Tongue (tissue), 2 donors: Measurements from ENCODE around the gene MGAT4A. TPM values are rescaled to one million over a fixed set of nuclear protein-coding genes. Genes with fewer than 3 reads are reported as not detected.
"Not testable (repeated sequence)": the region's sequence is repeated elsewhere in the genome, so short reads cannot be mapped to it uniquely, and the experiment has no call there.

ENCODE experiments used
- DNase-seq: peaks from one replicate; pipeline ENCODE4 v3.0.0-alpha.2; 2015
- total RNA-seq: library from RNA; depleted of rRNA; stranded (reverse); fragments of >200 nt; gene quantifications from one replicate; pipeline ENCODE4 v1.2.3, GENCODE V29; 2014

Gene MGAT4A
- total RNA-seq, 1 donor from 2014 or later, result 19.0 TPM

DNA sequence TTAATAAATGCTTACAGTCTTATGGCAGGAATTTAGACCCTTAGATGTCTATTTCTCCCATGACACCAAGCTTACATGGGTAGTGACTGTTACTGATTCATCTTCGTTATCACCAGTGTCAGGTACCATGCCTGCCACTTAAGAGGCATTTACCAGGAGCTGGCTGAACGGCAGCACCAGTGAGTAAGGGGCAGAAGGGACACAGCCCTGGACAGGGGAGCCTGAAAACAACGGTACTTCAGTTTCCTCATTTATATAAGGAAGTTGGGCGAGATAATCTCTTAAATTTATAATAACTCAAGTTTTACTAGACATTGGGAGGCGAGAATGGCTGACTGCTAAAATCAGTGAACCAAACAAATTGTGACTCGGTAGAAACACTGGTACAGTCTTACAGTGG, 123.8 kb downstream of the MGAT4A start:
- no peak for DNase-seq

DNA sequence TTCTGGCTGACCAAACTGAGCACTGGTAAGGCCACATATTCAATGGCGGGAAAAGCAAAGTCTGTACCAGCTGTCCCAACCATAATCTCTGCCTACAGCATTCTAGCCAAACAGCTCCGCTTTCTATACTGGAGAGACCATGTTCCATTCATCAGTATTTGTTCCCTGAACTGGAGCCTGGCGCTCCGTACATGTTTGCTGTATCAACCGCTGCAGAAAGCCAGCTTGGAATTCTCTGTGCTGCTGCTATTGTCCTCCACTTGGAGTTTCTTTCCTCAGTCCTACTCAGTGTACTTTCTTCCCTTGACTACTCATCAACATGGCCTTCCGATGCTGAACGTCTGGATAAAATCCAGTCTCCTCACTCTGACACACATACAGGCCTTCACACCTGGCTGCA, 124.5 kb downstream of the MGAT4A start:
- DNase-seq, result no peak

DNA sequence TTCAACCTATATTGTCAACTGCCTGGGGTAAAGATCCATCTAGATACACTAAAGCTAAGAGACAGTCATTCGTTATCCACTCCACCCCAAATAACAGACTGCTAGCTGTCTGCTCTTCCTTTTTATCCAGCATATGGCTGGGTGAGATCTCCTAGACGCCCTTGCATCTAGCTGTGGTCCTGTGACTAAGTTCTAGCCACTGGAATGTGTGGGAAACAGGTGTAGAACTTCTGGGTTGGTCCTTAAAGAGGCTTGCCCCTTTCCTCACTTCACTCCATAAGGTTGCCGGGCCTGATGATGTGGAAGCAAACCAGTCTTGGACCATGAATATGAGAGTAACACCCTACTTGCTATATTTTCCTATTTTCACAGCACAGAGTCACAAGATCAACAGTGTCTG, 125.9 kb downstream of the MGAT4A start:
- DNase-seq, result no peak

GRCh38 chr2:98604547-98604946, 126.4 kb downstream of the MGAT4A start:
- no peak for DNase-seq

GRCh38 chr2:98601532-98602132, 129.3 kb downstream of the MGAT4A start:
- DNase-seq, result peak; percentile 29

GRCh38 chr2:98598781-98599428, 132.0 kb downstream of the MGAT4A start:
- DNase-seq, result no peak

- DNase-seq, result not testable (repeated sequence)
These were observed 136.3 kb downstream of the MGAT4A start for GRCh38 chr2:98594665-98595064.

DNA sequence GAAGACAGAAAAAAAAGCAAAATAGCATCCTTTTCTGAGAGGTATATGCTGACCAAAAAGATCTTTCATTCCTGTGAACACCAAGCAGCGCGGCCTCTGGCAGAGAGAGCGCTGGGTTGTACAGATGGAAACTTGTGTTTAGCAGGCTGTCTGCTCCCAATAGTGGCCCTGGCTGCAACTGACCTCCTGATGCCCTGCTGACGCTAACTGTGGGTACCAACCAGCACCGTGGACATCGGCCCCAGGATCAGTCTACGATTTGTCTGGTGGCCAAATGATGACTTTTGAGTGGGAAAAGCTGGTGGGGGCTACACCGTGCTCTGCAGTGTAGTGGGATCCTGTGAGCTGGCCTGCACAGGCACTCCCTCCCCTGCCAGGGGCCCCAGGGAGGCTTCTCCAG, 138.4 kb downstream of the MGAT4A start:
- DNase-seq, result no peak

GRCh38 chr2:98589489-98589888, 141.4 kb downstream of the MGAT4A start:
- no peak for DNase-seq

GRCh38 chr2:98588880-98589431, 142.0 kb downstream of the MGAT4A start:
- no peak for DNase-seq

DNA sequence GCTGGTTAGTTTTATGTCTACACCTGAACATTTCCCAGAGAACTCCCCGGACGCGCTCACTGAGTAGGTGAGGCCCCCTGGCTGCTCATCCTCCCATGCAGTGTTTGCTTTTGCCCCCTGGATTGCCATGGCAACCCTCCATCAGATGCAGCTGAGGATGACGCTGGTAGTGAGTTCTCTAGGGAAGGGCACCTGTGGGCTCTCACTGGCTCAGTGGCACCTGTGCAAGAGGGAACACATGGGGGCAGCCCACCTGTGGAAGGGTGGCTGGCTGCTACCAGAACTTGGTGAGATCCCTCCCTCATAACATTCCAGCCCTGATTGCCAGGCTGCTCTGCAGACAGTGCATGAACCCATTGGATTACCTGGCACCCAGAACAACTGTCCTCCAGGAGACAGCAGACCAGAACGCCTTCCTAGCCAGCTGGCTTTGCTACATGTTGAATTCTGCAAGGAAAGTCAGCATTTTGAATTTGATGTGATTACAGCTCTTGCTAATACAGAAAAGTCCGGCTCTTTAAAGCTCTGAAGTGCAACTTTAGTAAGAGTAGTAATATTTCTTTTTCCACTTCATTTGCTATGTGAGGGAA, 144.3 kb downstream of the MGAT4A start:
- DNase-seq, result no peak

DNA sequence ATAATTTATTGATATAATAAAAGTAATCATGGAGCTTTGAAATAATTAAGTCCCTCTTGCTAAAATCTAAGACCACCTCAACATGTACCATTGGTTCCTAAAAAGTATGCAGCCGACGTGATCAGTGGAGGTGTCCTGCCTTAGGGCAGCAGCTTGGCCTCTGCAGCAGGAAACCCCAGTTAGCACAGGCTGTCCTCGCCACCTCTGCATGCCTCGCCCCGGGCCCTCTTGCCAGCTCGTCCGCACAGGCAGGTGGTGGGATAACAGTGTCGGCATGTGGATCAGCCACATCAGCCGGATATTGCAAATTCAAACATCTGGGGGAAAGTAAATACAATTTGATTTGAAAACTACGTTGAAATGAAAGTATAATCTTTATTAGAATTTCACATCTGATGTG, 145.5 kb downstream of the MGAT4A start:
- no peak for DNase-seq

GRCh38 chr2:98583816-98584618, 146.9 kb downstream of the MGAT4A start:
- DNase-seq, result no peak

- no peak for DNase-seq
These were observed 147.7 kb downstream of the MGAT4A start for GRCh38 chr2:98583276-98583675.

DNA sequence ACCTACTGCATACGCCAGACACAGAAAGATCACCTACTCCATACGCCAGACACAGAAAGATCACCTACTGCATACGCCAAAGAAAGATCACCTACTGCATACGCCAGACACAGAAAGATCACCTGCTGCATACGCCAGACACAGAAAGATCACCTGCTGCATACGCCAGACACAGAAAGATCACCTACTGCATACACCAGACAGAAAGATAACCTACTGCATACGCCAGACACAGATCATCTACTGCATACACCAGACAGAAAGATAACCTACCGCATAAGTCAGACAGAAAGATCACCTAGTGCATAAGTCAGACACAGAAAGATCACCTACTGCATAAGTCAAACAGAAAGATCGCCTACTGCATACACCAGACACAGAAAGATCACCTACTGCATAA, 148.4 kb downstream of the MGAT4A start:
- DNase-seq, result no peak

DNA sequence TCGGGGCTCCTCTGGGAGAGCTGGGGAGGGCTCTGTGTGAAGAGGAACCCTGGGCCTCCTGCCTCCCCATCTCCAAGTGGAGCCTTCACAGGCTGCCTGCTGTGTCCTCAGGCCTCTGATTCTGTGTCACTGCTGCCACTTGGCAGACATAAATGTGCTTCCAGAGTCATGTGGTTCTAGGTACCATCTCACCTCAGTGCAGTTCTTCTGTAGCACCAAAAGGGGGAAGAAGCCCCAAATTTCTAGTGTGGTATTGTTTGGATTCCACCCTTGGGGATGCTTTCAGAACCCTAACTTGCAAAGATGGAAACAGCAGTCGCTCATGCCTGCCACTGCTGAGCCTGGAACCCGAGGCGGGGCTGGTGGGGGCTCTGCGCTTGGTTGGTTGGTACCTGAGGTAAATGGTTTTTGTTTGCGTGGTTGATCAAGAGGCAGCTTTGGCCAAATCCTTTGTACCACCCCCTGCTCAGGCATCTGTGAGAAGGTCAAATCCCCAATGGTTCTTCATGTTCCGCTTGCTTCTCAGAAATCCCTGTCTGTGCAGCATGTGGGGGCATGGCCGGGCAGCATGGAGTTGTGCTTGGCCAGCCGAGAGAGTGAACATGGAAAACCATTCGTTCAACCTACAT, 150.2 kb downstream of the MGAT4A start:
- no peak for DNase-seq

DNA sequence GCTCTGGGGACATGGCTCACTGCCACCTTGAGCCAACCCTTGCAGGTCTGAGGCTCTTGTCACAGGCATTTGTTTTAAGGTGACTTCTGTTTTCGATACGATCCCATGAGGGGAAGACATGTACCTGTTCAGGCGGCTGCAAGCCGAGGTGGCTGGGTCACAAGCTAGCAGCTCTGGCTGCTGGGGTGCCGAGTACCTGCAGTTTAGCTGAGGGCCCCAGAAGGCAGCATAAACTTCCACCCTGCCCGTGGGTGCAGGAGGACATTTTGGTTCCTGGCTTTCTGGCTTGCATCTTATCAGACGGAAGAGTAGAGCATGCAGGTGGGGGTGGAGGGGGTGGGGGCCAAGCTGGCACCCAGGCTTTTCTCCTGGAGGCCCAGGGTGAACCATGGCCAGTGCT, 151.0 kb downstream of the MGAT4A start:
- no peak for DNase-seq

- DNase-seq, result no peak
These were observed 152.7 kb downstream of the MGAT4A start for GRCh38 chr2:98578231-98578630.

DNA sequence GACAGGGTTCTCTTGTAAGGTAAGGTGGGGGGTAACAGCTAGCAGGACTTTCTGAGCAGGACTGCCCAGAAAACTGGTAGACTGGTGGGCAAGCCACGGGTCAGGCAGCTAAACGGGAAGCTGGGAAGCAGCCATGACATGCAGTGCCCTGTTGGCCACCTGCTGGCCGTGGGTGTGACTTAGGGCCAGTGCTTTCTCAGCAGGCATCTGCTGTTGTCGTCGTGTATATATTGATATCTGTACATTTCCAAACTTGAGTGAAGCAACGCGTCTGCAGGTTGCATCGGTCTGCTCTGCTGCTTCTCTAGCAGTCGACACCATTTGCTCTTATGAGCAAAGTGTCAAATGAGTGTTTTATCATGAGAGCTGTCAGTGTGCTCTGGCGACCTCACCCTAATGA, 153.6 kb downstream of the MGAT4A start:
- no peak for DNase-seq

GRCh38 chr2:98576666-98577312, 154.1 kb downstream of the MGAT4A start:
- no peak for DNase-seq

GRCh38 chr2:98573426-98573825, 157.5 kb downstream of the MGAT4A start:
- no peak for DNase-seq

GRCh38 chr2:98572676-98573075, 158.3 kb downstream of the MGAT4A start:
- no peak for DNase-seq
